GM12872 (cell line): ENCODE measurements around the gene TLR5.

ENCODE experiments used
- TF ChIP-seq, protein P1 (sequence below): IDR thresholded peaks from 3 replicates; pipeline ENCODE4 v1.5.1; 2011; ENCODE audit warnings: low read depth, mild to moderate bottlenecking, low read length, moderate library complexity; ENCODE audit not compliant: insufficient read depth

Gene TLR5

DNA sequence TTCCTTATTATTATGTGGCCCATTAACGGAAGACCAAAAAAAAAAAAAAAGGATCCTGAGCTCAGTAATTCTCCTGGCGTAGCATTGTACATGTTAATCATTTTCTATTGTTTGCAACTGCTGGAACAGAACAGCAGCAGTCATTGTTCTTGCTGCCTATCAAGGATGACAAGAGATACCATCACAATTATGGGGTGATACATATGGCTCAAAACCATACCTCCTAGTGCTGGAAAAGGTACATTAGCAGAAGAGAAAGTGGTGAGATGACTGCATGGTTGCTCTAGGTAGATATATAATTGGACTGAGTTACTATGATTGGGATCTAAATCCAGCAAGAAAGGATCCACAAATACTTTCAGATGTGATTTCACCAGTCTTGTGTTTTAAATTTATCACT lies 13.3 kb upstream of the TLR5 start:
- TF ChIP-seq, protein P1, sequence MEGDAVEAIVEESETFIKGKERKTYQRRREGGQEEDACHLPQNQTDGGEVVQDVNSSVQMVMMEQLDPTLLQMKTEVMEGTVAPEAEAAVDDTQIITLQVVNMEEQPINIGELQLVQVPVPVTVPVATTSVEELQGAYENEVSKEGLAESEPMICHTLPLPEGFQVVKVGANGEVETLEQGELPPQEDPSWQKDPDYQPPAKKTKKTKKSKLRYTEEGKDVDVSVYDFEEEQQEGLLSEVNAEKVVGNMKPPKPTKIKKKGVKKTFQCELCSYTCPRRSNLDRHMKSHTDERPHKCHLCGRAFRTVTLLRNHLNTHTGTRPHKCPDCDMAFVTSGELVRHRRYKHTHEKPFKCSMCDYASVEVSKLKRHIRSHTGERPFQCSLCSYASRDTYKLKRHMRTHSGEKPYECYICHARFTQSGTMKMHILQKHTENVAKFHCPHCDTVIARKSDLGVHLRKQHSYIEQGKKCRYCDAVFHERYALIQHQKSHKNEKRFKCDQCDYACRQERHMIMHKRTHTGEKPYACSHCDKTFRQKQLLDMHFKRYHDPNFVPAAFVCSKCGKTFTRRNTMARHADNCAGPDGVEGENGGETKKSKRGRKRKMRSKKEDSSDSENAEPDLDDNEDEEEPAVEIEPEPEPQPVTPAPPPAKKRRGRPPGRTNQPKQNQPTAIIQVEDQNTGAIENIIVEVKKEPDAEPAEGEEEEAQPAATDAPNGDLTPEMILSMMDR: no peak

DNA sequence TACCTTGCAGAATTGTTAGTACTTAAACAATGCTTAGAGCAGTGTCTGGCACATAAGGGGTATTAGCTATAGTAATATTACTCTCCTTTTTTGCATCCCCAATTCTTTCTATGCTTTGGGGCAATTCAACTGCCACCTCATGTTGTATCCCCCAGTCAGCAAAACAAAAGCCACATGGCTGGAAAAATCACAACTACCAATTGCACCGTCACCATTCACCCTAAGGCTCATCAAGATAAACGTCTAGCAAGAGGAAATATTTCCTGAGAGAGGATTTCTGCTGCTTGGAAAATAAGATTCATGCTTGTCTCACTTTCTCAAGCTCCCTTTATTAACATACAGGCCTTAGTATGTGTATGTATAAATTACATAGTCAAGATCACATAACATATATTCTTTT lies 12.1 kb upstream of the TLR5 start:
- TF ChIP-seq, protein P1: no peak

DNA sequence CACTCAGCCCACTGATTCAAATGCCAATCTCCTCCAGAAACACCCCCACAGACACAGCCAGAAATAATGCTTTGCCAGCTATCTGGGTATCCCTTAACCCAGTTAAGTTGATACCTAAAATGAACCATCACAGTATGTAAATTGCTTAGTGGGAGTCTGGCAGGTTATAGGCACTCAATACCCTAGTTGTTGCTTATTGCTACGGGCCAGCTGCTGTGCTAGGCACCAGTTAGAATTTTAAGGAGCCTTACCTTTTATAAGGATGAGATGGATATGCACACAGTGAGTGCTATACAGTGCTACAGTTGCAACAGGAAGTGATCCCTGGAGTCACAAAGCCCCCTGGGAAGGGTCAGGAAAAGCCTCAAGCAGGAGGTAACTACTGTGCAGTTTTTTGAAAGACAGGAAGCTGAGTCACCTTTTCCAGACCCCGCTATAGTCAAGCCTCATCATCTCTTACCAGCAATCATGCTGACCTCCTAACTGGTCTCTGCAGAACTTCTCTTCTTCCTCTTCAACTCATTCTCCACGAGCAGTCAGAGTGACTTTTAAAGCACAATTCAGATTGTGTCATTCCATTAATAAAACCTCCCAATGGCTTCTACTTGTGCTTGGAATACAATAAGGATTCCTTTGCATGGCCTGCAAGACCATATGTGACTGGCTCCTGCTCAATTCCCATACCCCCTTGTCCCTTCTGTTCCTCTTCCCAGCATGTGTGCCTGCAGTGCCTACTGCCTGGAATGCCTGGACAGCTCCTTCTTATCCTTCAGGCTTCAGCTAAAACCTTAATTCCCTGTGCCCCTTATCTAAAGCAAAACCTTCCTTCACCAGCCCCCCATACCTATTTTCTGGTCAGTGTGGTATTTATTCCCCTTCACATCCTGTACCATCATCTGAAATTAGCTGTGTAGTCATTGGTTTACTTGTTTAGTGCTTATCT lies 10.4 kb upstream of the TLR5 start:
- TF ChIP-seq, protein P1: no peak

DNA sequence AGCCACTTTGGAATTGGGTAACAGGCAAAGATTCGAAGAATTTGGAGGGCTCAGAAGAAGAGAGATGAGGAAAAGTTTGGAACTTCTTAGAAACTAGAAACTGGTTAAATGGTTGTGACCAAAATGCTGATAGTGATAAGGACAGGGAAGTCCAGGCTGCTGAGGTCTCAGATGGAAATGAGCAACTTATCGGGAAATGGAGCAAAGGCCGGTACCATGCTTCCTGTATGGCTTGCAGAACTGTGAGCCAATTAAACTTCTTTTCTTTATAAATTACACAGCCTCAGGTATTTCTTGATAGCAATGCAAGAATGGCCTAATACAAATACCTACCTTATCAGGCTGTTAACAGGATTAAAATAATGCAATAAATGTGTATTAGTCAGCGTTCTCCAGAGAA lies 9.4 kb upstream of the TLR5 start:
- TF ChIP-seq, protein P1: no peak

DNA sequence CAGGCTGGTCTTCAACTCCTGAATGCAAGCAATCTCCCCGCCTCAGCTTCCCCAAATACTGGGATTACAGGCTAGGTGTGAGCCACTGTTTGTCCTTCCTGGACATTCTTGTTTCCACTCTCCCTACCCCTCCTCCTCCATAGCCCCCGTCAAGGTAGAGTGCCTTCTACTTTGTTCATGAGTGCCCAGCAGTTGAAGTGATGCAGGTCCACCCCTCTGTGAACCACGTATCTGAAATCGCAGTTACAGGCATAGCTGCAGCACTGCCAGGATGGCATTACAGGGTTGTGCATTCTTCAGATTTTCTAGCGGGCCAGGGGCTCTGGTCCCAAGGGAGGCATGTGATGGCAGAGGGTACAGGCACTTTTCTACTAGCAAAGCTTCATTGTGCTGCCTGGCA lies 7.4 kb upstream of the TLR5 start:
- TF ChIP-seq, protein P1: no peak

DNA sequence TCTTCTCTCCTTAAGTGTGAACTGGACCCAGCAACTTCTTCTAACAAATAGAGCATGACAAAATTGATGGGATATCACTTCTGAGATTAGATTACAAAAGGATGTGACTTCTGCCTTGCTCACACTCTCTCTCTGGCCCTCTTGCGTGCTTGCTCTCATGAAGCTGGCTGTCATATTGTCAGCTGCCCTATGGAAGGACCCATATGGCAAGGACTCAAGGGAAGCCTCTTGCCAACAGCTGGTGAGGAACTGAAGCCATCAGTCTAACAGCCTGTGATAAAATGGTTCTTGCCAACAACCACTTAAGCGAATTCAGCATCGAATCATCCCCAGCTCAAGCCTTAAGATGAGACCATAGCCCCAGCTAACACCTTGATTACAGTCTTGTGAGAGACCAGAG lies 4.8 kb upstream of the TLR5 start:
- TF ChIP-seq, protein P1: no peak

DNA sequence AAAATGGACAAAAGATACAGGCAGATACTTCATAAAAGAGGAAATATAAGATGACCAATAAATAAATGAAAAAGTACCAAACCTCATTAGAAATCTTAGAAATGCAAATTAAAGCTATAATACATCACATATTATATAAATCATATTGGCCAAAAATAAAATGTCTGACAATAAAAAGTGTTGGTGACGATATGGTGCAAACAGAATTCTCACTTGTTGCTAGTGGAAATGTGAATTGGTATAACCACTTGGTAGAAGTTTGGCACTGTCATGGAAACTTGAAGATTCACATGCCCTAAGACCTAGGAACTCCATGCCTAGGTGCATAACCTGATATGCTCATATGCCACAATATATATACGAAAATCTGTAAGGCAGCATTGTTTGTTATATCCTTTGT lies 4.4 kb upstream of the TLR5 start:
- TF ChIP-seq, protein P1: no peak
